HG03439 (cell line): ENCODE measurements around the gene MERTK.
"Not testable (repeated sequence)": the region's sequence is repeated elsewhere in the genome, so short reads cannot be mapped to it uniquely, and the experiment has no call there.

ENCODE experiments used
- ATAC-seq: cut with Tn5 transposase; IDR thresholded peaks from one replicate; pipeline ENCODE4 v1.9.1; 2021; ENCODE audit warnings: mild to moderate bottlenecking, moderate library complexity; ENCODE audit not compliant: unreplicated experiment

MERTK gene

GRCh38 chr2:111897924-111898702, at the start of gene MERTK:
Gene MERTK (plus strand): TSS chr2:111898607. CDS start chr2:111898736, 129 bp downstream.
- ATAC-seq, result no peak

DNA sequence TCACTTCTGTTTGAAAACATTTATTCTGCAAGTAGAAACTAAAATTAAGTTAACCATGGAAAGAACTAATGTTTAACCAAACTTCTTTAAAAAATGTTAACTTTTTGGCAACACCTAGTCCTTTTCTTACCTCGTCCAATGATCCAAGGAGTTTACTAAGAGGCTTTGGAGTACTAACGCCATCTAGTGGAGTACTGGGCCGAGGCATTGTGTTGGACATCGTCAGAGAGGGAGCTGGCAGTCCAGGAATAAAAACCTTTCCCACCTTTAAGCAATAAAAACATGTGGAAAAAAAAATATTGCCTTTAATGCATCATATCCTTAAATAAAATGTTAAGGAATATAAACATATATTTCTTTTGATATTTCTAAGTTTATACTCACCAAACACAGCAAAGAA, 47.8 kb upstream of the MERTK start:
- not testable (repeated sequence) for ATAC-seq

DNA sequence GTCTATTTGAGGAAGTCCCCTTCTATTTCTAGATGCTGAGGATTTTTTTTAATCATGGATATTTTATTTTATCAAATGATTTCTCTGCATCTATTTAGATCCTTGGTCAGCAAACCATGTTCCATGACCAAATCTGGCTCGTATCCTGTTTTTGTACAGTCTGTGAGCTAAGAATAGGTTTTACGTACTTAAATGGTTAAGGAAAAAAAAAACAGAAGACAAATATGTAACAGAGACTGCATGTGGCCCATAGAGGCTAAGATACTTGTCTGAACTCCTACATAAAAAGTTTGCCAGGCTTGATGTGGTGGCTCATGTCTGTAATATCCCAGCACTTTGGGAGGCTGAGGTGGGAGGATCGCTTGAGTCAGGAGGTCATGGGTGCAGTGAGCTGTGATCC, 45.9 kb upstream of the MERTK start:
- not testable (repeated sequence) for ATAC-seq

DNA sequence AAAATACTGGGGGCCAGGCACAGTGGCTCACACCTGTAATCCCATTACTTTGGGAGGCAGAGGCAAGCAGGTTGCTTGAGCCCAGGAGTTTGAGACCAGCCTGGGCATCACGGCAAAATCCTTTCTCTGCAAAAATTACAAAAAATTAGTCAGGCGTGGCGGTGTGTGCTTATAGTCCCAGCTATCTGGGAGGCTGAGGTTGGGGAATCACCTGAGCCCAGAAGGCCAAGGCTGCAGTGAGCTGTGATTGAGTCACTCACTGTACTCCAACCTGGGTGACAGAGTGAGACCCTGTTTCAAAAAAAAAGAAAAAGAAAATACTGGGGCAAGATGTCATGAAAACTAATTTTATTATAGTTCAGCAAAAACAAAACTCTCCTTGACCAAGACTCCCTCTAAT, 38.4 kb upstream of the MERTK start:
- ATAC-seq, result not testable (repeated sequence)

- not testable (repeated sequence) for ATAC-seq
Observed at GRCh38 chr2:111865124-111865523, 33.3 kb upstream of the MERTK start.

DNA sequence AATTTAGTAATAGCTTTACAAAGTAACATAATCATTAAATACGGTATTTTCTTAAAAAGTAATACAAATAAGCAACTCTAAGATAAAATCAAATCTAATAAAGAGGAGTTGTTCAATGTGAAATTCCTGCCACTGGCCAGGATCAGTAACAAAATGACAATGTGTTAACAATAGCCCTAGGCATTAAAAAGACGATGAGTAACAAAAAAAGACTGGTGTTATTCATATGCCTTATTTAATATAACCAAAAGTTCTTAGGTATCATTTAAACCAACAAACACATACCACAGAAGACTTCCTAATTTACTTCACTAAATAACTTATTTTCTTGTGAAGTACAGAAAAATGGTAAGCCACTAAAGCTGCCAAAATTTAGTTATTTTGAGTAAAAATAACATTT, 25.6 kb upstream of the MERTK start:
- not testable (repeated sequence) for ATAC-seq

- peak; percentile 90 for ATAC-seq
Observed at GRCh38 chr2:111883661-111884591, 14.5 kb upstream of the MERTK start, which contains the start of gene ANAPC1. Gene ANAPC1 (minus strand): TSS chr2:111884193. CDS start chr2:111880825, 3,368 bp downstream.

DNA sequence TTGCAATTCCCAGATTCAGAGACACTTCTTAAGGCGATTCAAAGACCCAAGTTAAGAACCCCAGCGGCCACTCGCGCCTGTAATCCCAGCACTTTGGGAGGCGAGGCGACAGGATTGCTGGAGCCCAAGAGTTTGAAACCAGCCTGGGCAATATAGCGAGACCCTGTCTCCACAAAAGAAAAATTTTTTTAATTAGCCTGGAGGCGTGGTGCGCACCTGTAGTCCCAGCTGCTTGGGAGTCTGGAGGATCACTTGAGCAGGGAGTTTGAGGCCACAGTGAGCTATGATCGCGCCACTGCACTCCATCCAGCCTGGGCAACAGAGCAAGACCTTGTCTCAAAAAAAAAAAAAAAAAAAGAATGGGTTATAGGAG, 13.8 kb upstream of the MERTK start:
- peak; percentile 13 for ATAC-seq

GRCh38 chr2:111896024-111896423, 2.4 kb upstream of the MERTK start:
- ATAC-seq, result no peak

DNA sequence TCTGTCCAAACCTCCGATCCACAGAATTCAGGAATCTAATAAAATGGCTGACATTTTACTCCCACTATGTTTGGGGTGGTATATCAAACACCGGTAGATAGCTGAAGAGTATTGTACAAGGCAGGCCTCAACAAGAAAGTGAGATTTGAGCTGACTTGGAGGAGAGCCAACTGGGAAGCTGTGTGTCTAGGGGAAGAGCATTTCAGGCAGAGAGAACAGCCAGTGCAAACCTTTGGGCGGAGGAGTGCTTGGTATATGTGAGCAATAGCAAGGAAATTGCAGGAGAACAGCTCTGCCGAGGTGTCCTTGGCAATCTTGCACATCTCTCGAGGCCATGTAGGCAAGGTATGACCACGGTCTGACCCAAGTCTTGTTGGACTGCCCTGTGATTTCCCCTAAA, 1.8 kb upstream of the MERTK start:
- no peak for ATAC-seq

DNA sequence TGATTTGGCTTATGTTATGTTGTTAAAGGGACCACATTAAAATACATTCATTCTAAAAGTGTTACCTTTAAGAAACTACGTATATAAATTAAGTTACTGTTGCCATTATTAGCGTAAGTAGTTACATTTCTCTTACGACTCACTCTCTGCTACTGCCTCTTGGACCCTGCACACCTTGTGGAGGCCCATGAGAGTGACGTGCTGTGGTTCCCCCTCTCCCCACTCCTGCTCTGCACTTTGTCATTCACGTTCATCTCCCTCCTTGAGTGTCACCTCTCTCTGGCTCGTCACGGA, 830 bp upstream of the MERTK start:
- no peak for ATAC-seq

- ATAC-seq, result no peak
Observed at GRCh38 chr2:111898703-111899514, 502 bp downstream of the MERTK start.

DNA sequence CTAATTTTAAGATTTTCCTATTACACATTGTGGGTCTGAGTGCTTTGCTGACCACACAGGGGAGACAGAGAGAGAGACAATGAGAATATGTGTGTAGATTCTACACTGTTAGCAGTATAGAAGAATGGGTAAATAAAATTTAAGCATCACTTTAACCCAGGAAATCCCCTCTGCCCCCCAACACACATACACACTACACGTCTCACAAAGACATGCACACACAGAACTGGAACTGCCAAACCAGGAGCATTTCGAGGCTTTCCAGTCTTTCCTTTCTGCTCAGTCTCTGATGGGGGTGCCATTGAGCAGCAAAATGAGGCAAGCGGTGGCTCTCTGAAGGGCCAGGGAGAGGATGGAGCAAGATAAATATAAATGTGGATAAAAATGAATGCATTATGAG, 2.5 kb downstream of the MERTK start:
- no peak for ATAC-seq

DNA sequence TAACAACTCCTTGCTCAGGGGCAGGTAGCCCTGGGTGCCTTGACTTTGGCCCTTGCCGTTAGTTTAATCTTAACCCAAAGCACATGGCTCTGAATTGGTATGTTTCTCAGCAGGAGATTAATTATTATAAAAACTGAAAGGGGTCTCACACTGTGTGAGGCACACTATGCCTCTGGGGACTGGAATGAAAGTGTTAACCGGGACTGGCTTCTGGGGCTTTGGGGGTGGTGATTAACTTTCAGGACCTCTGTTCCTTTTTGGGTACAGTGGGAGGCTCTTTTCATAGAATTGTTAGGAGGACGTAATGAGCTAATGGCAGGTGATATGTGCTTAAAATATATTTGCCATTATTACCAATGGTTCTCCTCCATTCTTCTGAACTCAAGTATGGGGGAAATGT, 5.1 kb downstream of the MERTK start:
- no peak for ATAC-seq

DNA sequence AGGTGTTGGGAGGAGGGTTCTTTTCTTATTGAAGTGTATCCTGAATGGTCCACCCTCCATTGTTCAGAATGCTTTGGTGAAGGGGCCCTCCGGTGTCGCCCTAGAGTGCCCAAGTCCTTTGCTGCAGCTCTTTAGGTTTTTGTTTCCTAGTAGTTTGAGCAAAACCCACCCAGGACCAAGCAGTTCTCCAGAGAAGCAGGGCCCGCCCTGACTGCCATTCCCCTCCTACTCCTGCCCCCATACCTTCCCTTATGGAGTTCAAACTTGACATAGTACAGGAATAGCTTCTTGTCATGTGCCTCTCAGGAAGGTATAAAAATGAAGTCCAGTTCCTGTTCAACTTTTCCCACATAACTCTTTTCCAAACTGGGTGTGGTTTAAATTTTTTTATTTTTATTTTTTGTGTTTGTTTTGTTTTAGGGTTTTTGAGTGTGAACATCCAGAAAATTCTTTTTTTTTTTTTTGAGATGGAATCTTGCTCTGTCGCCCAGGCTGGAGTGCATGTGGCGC, 5.6 kb downstream of the MERTK start:
- ATAC-seq, result no peak

- ATAC-seq, result no peak
Observed at GRCh38 chr2:111904726-111905474, 6.5 kb downstream of the MERTK start.

DNA sequence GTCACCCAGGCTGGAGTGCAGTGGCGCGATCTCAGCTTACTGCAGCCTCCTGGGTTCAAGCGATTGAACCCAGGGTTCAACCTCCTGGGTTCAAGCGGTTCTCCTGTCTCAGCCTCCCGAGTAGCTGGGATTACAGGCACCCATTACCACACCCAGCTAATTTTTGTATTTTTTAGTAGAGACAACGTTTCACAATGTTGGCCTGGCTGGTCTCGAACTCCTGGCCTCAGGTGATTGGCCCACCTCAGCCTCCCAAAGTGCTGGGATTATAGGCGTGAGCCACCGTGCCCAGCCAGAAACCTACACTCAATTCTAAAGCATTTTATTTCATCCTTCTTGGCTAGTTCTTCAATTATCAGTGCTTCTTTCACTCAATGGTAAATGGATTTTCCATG, 7.1 kb downstream of the MERTK start:
- not testable (repeated sequence) for ATAC-seq

GRCh38 chr2:111905990-111906735, 7.8 kb downstream of the MERTK start:
- ATAC-seq, result no peak

GRCh38 chr2:111908578-111908977, 10.2 kb downstream of the MERTK start:
- no peak for ATAC-seq

GRCh38 chr2:111909079-111909478, 10.7 kb downstream of the MERTK start:
- ATAC-seq, result no peak
